GM12801 (cell line): ENCODE results near the gene EPHB1.

ENCODE experiments used
- TF ChIP-seq, protein P1 (sequence below): IDR thresholded peaks from one replicate; pipeline ENCODE4 v1.5.1; 2011; ENCODE audit warnings: control low read depth; ENCODE audit not compliant: insufficient read length; ENCODE audit errors: extremely low read depth

The EPHB1 gene

GRCh38 chr3:135127946-135128470 lies 332.9 kb downstream of the EPHB1 start:
- TF ChIP-seq, protein P1, sequence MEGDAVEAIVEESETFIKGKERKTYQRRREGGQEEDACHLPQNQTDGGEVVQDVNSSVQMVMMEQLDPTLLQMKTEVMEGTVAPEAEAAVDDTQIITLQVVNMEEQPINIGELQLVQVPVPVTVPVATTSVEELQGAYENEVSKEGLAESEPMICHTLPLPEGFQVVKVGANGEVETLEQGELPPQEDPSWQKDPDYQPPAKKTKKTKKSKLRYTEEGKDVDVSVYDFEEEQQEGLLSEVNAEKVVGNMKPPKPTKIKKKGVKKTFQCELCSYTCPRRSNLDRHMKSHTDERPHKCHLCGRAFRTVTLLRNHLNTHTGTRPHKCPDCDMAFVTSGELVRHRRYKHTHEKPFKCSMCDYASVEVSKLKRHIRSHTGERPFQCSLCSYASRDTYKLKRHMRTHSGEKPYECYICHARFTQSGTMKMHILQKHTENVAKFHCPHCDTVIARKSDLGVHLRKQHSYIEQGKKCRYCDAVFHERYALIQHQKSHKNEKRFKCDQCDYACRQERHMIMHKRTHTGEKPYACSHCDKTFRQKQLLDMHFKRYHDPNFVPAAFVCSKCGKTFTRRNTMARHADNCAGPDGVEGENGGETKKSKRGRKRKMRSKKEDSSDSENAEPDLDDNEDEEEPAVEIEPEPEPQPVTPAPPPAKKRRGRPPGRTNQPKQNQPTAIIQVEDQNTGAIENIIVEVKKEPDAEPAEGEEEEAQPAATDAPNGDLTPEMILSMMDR, result no peak

- TF ChIP-seq, protein P1, result no peak
Measured at GRCh38 chr3:135128818-135129217, 333.8 kb downstream of the EPHB1 start.

DNA sequence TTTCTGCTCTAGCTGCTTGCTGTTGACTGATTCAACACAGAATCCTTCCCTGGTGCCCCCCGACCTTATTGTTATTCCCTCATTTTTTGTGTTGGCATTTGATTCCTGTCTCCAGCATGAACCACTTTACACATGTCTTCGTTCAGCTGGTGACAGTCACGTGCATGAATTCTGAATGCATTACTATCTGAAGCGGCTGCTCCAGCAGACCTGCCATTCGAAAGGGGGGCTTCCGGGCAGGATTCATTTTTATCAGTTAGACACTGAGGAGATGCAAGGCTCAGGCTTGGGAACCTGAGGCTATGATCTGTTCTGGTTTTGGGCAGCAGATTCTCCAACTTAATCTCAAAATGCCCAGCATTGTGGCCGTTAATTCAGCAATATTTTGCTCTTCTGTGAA lies 336.2 kb downstream of the EPHB1 start:
- TF ChIP-seq, protein P1, result no peak

- TF ChIP-seq, protein P1, result no peak
Measured at GRCh38 chr3:135133905-135134683, 339.0 kb downstream of the EPHB1 start.

GRCh38 chr3:135134684-135135075 lies 339.6 kb downstream of the EPHB1 start:
- TF ChIP-seq, protein P1, result no peak

DNA sequence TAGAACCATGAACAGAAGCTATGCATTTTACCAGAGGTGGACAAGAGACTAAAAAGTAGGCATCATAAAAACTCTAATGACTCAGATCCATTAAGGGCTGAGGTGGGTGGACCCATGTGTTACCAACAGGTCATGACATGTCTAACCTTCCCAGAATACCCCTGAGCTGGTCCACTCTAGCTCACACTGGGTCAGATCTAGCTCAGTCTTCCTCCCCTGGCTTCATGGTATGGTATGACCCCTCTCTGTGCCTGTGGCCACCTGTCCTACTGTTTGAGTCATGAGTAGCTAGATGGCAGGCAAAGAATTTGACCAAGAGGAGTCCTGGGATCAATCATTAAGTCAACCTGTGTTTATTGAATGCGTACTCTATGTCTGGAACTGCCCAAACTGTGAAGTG lies 340.4 kb downstream of the EPHB1 start:
- TF ChIP-seq, protein P1, result no peak

DNA sequence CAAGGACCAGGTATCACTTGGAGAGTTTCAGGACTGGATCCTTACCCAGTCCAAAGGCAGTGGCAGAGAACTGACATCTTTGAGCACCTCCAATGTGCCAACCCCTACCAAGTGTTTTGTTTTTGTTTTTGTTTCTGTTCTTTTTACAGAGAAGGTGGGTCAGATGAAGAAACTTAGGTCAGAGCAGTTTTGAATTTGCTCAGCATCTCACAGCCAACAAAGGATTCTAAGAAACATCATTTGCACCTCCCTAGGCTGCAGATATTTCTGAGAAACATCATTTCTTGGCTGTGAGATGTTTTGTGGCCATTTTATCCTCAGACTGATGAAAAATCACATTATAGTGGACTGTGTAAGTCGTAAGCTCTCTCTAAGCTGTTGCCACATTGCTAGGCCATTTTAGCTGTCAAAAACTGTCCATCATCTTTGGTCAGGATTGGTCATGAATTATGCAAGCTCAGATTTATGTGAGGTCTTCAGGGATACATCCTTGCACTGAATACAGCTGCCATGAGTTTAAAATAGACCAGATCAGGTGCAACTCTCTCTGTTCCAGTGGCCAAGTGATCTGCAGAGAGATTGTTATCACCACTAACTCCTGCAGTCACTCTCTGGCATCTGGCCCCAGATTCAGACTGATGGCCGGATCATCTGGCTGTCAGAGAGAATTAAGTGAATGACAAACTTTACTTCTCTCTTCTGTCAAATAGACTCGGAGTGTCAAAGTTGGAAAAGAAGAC lies 341.5 kb downstream of the EPHB1 start:
- TF ChIP-seq, protein P1, result no peak
